Coronary artery (tissue), 2 donors: ENCODE measurements around the gene SLC25A47.
"Not testable (repeated sequence)": the region's sequence is repeated elsewhere in the genome, so short reads cannot be mapped to it uniquely, and the experiment has no call there.

Experiments used
- DNase-seq: peaks from one replicate; pipeline ENCODE4 v3.0.0-alpha.2; 2017; ENCODE audit warnings: low spot score
- H3K27ac ChIP-seq, 2 donors: fragments of 200-600 bp; sonication (generic); one replicate each; pipeline ENCODE4 v1.5.1; 2016 to 2019
- H3K4me3 ChIP-seq: fragments of 200-600 bp; sonication (generic); 2 replicates; pipeline ENCODE4 v1.5.1; 2016; ENCODE audit warnings: mild to moderate bottlenecking, moderate library complexity
- CTCF ChIP-seq: fragments of 200-600 bp; sonication (generic); IDR thresholded peaks from one replicate; pipeline ENCODE4 v1.5.1; 2019; ENCODE audit warnings: antibody characterized with exemption

Gene SLC25A47

GRCh38 chr14:100294963-100295330, 28.2 kb upstream of the SLC25A47 start:
- no peak for TF ChIP-seq CTCF
- DNase-seq = peak; percentile 45
- Histone ChIP-seq H3K4me3 (no peak overlapping the region), H3K27ac (peak overlapping the region in 1 of 2 donors; percentile 33)

- TF ChIP-seq CTCF = no peak
- DNase-seq = peak; percentile 66
- H3K27ac ChIP-seq = no peak overlapping the region
- H3K4me3 ChIP-seq = no peak overlapping the region
Measured at GRCh38 chr14:100295376-100296105, 27.6 kb upstream of the SLC25A47 start.

- peak; percentile 52 for DNase-seq
- TF ChIP-seq CTCF = no peak
- Histone ChIP-seq H3K27ac (no peak overlapping the region), H3K4me3 (no peak overlapping the region)
Measured at GRCh38 chr14:100296106-100296651, 27.0 kb upstream of the SLC25A47 start.

- DNase-seq = peak; percentile 62
- H3K4me3 ChIP-seq = not testable (repeated sequence)
Measured at GRCh38 chr14:100296729-100297128, 26.4 kb upstream of the SLC25A47 start.

GRCh38 chr14:100297320-100298300, 25.5 kb upstream of the SLC25A47 start:
- Histone ChIP-seq H3K27ac (peak overlapping the region; percentile 74 to 80), H3K4me3 (peak overlapping the region; percentile 37)
- no peak for TF ChIP-seq CTCF
- DNase-seq = no peak

More at GRCh38 chr14:100296729-100297128, 26.4 kb upstream of the SLC25A47 start:
- peak overlapping the region; percentile 74 to 80 for H3K27ac ChIP-seq

- TF ChIP-seq CTCF = no peak
- Histone ChIP-seq H3K4me3 (no peak overlapping the region), H3K27ac (no peak overlapping the region)
- no peak for DNase-seq
Measured at GRCh38 chr14:100298551-100299237, 24.4 kb upstream of the SLC25A47 start.

GRCh38 chr14:100299238-100299560, 23.9 kb upstream of the SLC25A47 start:
- no peak for DNase-seq
- Histone ChIP-seq H3K4me3 (no peak overlapping the region), H3K27ac (no peak overlapping the region)
- no peak for TF ChIP-seq CTCF
